IPS-20b (cell line): ENCODE results near the gene TLK1.
"Not testable (repeated sequence)": the region's sequence is repeated elsewhere in the genome, so short reads cannot be mapped to it uniquely, and the experiment has no call there.

Experiments used
- H3K27ac ChIP-seq: one replicate; pipeline ENCODE4 v1.5.1; 2013; ENCODE audit warnings: low read length
- H3K27me3 ChIP-seq: 2 replicates; pipeline ENCODE4 v1.6.1; 2013; ENCODE audit warnings: mild to moderate bottlenecking, low read length, inconsistent platforms; ENCODE audit not compliant: insufficient read depth
- H3K36me3 ChIP-seq: 2 replicates; pipeline ENCODE4 v1.6.1; 2013; ENCODE audit warnings: low read depth, mild to moderate bottlenecking, inconsistent platforms, low read length, moderate library complexity; ENCODE audit not compliant: insufficient read depth
- H3K4me1 ChIP-seq: 2 replicates; pipeline ENCODE4 v1.6.1; 2013; ENCODE audit warnings: mild to moderate bottlenecking, control low read depth, inconsistent platforms, low read length, moderate library complexity; ENCODE audit not compliant: insufficient read depth
- H3K4me3 ChIP-seq: 2 replicates; pipeline ENCODE4 v1.5.1; 2013; ENCODE audit warnings: mild to moderate bottlenecking, low read length, inconsistent platforms
- H3K9ac ChIP-seq: 2 replicates; pipeline ENCODE4 v1.6.1; 2013; ENCODE audit warnings: low read depth, mild to moderate bottlenecking, inconsistent platforms, low read length, moderate library complexity
- H3K9me3 ChIP-seq: 2 replicates; pipeline ENCODE4 v1.6.1; 2013; ENCODE audit warnings: mild to moderate bottlenecking, low read depth, low read length, inconsistent platforms; ENCODE audit not compliant: insufficient read depth

Gene TLK1

DNA sequence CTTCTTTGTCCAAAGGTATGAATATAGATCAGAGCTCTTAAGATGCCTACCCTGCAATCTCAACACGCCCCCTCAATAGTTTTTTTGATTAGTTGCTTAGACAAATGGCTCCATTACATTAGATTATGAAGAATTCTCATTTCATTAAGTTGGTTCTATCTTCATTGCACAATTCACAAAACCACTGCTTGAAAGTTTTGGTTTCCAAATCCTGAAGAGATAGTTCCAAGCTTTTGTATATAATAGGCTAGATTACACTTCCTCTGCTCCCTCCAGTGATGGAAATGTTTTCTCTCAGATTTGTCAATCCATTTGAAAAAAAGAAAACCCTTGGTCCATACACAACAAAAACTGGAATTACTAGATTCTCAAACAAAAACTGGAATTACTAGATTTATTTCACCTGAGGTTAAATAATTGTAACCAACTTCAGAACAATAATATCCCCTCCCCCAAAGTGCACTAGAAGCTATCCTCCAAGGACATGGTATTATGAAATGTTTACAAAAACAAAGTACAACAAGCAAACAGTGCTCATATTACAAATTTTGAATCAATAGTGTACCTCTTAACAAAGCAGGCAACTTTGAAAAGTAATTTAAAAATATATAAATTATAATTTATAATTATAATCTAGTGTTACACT, 6.8 kb upstream of the TLK1 start:
- Histone ChIP-seq H3K27me3 (no peaks in the 10 kb centered on the region), H3K9me3 (no peaks in the 10 kb centered on the region), H3K27ac (no peak overlapping the region), H3K36me3 (no peaks in the 10 kb centered on the region), H3K9ac (no peak overlapping the region), H3K4me1 (peaks cover 6% of the 10 kb centered on the region; the same call in 1 of the 2 replicates), H3K4me3 (no peak overlapping the region)

DNA sequence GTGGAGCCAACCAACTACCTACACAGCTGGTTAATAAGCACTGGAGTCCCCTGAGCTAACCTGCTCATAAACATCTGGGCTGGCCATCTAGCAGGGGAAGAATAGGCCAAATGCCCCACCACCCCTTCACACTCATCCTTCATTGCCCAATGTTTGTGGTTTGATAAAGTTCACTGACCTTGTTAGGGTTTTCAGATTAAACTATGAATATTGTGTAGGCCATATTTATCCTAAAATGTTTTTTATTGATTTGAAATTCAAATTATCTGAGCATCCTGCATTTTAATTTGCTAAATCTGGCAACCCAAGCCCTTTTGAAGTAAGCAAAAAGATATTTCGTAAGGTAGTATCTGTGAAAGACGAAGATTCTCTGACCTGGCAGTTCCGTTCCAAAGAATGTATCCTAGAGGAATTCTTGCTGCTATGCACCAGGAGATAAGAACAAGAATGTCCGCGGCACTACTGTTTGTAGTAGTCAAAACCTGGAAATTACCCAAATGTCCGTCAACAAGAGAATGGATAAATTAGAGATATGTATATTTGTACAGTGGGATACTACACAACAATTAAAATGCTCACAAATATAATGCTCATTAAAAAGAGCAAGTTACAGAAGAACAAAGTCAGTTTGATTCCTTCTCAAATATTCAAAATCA, 5.8 kb upstream of the TLK1 start:
- Histone ChIP-seq H3K27ac (no peak overlapping the region), H3K27me3 (no peaks in the 10 kb centered on the region), H3K9me3 (no peaks in the 10 kb centered on the region), H3K4me3 (no peak overlapping the region), H3K36me3 (no peaks in the 10 kb centered on the region), H3K4me1 (peaks cover 11% of the 10 kb centered on the region; the same call in 1 of the 2 replicates), H3K9ac (no peak overlapping the region)

DNA sequence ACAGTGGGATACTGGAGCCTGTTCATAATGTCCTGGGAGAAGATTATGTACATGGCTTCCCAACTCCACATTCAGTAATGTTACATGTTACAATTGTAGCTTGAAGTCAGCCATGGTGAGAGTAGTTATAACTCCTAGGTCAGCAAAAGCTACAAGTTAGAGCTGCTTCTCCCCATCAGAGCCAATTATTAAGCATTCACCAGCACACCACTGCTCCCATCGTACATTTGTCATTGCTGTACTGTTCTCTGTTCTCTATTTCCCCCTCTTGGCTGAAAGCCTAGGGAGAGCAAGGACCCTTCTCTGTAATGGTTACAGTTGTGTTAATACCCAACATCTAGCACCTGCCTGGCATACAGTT, 5.3 kb upstream of the TLK1 start:
- H3K9ac ChIP-seq, result no peak overlapping the region
- no peaks in the 10 kb centered on the region for H3K36me3 ChIP-seq
- no peak overlapping the region for H3K4me3 ChIP-seq
- no peaks in the 10 kb centered on the region for H3K27me3 ChIP-seq
- H3K27ac ChIP-seq, result no peak overlapping the region
- H3K4me1 ChIP-seq, result peaks cover 11% of the 10 kb centered on the region; the same call in 1 of the 2 replicates
- no peaks in the 10 kb centered on the region for H3K9me3 ChIP-seq

DNA sequence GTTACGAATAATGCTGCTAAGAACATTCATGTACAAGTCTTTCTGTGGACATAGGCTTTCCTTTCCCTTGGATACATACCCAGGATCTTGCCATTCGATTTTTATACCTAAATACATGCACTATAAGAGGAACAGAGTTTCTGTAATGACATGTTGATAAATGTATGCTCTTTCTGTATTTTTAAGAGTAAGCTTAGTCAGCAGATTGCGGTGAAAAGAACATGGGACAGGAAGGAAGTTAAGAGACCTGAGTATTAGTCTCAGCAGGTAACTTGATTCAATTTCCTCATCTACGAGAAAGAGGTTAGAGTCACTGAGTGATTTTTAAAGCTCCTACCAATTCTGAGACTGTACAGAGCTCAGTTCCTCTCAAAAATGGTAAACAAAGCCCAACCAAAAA, 2.6 kb upstream of the TLK1 start:
- Histone ChIP-seq H3K9ac (no peak overlapping the region), H3K36me3 (no peaks in the 10 kb centered on the region), H3K4me1 (peaks cover 13% of the 10 kb centered on the region; the same call in 1 of the 2 replicates), H3K4me3 (no peak overlapping the region), H3K27ac (no peak overlapping the region), H3K9me3 (no peaks in the 10 kb centered on the region), H3K27me3 (no peaks in the 10 kb centered on the region)

GRCh38 chr2:171162522-171163197, 2.0 kb upstream of the TLK1 start:
- H3K27me3 ChIP-seq, H3K9me3 ChIP-seq, H3K36me3 ChIP-seq, H3K9ac ChIP-seq, H3K4me3 ChIP-seq, H3K27ac ChIP-seq: not testable (repeated sequence)
- peaks cover 16% of the 10 kb centered on the region; the same call in 1 of the 2 replicates for H3K4me1 ChIP-seq

GRCh38 chr2:171160956-171161740, 455 bp upstream of the TLK1 start:
- peaks cover 20% of the 10 kb centered on the region; the same call in 1 of the 2 replicates for H3K4me1 ChIP-seq
- H3K27me3 ChIP-seq, result no peaks in the 10 kb centered on the region
- H3K9ac ChIP-seq, result peak overlapping the region; percentile 96
- H3K4me3 ChIP-seq, result peak overlapping the region; percentile 98
- peak overlapping the region; percentile 97 for H3K27ac ChIP-seq
- no peaks in the 10 kb centered on the region for H3K36me3 ChIP-seq
- H3K9me3 ChIP-seq, result no peaks in the 10 kb centered on the region

- Histone ChIP-seq H3K9ac (peak overlapping the region; percentile 95), H3K4me1 (peaks cover 26% of the 10 kb centered on the region; the same call in 1 of the 2 replicates), H3K4me3 (peak overlapping the region; percentile 98), H3K27ac (peak overlapping the region; percentile 86), H3K9me3 (no peaks in the 10 kb centered on the region), H3K27me3 (no peaks in the 10 kb centered on the region), H3K36me3 (no peaks in the 10 kb centered on the region)
Measured at GRCh38 chr2:171159372-171160118, 1.1 kb downstream of the TLK1 start.

GRCh38 chr2:171158790-171159371, 1.8 kb downstream of the TLK1 start:
- Histone ChIP-seq H3K4me3 (peak overlapping the region; percentile 98), H3K4me1 (peaks cover 31% of the 10 kb centered on the region; the same call in 1 of the 2 replicates), H3K27me3 (no peaks in the 10 kb centered on the region), H3K9me3 (no peaks in the 10 kb centered on the region), H3K36me3 (no peaks in the 10 kb centered on the region), H3K9ac (peak overlapping the region; percentile 95), H3K27ac (no peak overlapping the region)

DNA sequence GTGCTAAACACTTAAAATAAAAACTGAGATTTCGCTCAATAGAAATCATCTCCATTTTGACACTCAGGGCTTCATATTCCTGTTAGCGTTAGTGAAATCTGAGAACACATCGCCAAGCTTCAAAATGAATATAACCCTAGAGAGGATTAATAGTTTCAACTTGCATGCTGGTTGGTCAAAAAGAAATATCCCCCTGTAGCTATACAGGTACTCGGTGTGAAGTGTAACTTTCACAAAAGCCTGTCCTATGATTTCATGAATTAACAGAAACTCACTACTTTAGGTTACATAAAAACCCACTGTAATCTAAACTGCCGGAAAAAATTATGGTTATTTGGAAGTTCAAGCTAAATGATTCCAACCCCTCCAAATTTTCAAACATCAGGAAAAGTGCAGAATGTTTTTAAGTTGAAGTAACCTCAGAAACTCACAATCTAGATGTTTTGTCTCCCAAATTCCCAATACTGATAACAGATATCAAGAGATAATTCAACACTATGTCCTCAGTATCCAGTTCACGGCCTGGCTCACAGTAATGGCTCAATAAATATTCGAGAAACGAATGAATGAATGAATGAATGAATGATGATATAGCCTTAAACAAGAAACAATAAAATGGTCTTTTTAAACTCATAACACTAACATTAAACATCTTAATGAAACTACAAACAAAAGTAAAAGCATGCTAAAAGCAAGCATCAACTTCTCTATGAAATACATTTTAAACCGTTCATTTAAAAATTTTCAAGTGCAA, 2.5 kb downstream of the TLK1 start:
- H3K27ac ChIP-seq, result no peak overlapping the region
- H3K9ac ChIP-seq, result peak overlapping the region; percentile 95; the same call in 1 of the 2 replicates
- H3K27me3 ChIP-seq, result no peaks in the 10 kb centered on the region
- H3K36me3 ChIP-seq, result no peaks in the 10 kb centered on the region
- peak overlapping the region; percentile 98 for H3K4me3 ChIP-seq
- no peaks in the 10 kb centered on the region for H3K9me3 ChIP-seq
- H3K4me1 ChIP-seq, result peaks cover 27% of the 10 kb centered on the region; the same call in 1 of the 2 replicates

GRCh38 chr2:171157109-171157500, 3.6 kb downstream of the TLK1 start:
- no peak overlapping the region for H3K4me3 ChIP-seq
- H3K27ac ChIP-seq, result no peak overlapping the region
- no peaks in the 10 kb centered on the region for H3K36me3 ChIP-seq
- H3K9me3 ChIP-seq, result no peaks in the 10 kb centered on the region
- peaks cover 24% of the 10 kb centered on the region; the same call in 1 of the 2 replicates for H3K4me1 ChIP-seq
- no peaks in the 10 kb centered on the region for H3K27me3 ChIP-seq
- no peak overlapping the region for H3K9ac ChIP-seq
